Hematopoietic multipotent progenitor cell treated with erythropoietin and hydrocortisone succinate and interleukin-3 and kit ligand, for 8 days (in vitro differentiated cells): ENCODE data around the gene MBNL3.
"Not testable (repeated sequence)": the region's sequence is repeated elsewhere in the genome, so short reads cannot be mapped to it uniquely, and the experiment has no call there.

Experiments used
- DNase-seq: peaks from one replicate; pipeline ENCODE4 v3.0.0-alpha.2; 2015

The MBNL3 gene

DNA sequence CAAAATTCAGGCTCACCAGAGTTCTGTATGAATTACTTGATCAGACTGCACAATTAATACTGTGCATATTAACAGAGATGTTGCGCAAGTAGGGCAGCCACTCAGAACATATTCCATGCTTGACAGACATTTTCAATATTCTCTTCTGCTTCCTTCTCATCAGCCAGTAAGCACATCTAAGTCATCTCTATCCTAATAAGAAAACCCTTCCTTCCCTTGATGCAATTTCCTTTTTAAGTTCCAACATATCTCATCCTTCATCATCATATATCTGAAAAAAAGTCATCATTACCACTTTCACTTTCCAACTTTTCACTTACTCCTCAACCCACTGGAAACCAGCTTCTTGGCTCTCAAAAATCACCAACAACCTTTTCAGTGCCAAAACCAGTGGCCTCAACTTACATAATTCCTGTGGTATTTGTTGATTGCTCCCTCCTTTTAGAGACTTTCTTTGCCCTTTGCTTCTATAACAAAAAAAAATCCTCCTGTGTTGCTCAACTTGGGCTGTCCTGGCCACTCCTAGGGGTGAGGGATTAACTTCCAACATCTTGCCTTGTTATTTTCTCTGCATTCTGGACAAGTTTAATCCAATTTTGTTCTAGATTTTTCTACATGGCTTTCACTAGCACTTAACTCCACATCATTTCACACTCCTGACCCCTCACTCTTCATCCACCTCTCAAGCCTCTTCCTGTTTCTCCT, 14.1 kb downstream of the MBNL3 start:
- no peak for DNase-seq

DNA sequence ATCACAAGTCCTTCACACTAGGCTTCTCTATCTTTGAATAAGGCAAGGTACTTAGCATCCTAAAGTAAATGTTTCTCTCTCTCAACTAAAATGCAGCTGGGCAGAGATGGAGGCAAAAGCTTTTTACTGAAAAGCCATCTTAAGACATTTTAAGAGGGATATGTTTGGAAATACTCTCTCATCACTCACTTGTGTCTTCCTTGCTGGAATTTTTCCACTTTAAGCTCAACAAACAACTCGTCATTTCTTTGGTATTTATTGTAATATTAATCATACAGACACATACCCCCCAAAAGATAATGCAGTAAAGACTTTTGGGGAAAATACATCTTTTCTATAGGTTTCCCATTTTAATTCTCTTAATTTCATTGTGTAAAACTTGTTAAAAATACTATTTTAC, 16.4 kb downstream of the MBNL3 start:
- no peak for DNase-seq

DNA sequence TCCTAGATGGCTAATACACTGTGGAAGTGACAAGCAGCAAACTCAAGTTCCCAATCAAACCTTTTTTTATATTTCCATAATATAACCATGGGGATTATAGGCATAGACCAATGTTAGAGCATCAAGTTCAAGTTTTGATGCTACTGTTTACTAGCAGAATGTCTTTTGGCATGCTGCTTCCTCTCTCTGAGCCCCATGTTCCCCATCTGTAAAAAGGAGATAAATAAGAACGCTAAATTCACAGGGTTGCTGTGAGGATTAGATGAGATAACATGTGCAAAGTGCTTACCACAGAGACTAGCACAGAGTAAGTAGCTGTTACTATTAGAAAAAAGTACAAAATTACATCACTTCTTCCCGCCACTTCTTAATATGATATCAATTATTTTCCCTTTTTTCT, 18.0 kb downstream of the MBNL3 start:
- DNase-seq = peak; percentile 92

DNA sequence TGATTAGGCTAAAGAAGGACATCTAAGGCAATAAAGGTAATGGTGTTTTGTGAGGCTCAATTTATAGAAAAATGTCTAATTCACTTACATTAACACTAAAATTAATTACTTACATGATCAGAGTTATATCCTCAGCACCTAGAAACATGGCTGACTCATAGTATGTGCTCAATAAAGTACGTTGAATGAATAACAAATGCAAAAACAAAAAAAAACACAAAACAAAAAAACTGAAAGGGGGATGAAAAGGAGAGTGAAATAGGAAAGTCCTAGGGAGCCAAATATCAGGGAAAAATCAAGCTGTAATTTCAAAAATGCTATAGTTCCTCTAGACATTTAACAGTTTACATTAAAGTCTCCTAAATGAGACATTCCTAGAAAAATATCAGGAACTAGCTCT, 18.7 kb downstream of the MBNL3 start:
- DNase-seq = no peak

DNA sequence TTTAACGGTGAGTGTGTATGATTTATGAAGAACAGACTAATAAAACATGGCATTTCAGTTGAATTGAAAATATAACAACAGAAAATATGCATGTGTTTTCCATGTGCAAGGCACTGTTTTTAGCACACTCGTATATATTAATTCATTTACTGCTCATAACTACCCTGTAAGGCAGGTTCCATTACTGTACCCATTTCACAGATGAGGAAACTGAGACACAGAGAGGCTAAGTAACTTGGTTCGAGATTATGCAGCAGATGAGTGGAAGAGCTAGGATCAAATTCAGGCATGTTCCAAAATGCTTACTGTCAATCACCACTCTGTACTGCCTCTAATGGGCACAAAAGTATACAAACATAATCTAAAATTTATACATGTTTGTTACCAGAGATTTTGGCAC, 20.4 kb downstream of the MBNL3 start:
- DNase-seq = no peak

DNA sequence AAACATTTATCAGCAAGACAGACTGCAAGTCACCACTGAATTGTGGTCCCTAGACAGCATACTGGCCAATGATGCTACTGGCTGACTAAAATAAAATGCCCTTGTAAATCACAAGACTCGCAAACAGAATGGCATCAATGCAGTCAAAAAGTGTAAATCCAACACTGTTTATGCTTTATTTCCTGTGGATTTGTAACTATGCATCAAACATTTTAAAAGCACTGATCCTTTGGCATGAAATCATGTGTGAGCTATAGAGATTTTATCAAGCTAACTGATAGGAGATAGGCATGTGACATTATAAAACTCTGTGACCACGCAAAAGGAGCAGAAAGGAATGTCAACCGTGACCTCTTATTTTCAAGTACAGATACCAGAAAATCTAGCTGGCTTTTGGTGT, 20.8 kb downstream of the MBNL3 start:
- DNase-seq = no peak

DNA sequence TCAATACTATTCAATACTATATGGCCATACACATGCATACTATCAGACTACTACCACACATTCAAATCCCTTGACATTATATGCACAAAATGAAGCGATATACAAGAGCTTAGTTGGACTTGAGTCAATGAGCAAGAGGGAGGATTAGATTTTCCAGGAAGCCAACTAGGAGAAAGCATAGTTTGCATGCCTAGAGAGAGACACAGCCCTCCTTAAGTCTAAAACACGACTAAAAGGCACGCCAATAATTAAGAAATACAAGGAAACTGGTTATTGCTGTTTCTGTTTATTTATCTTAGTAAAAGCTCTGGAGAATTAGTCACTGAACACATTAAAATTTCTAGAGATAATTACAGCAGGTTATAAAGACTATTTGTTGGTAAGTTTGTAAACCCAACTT, 21.8 kb downstream of the MBNL3 start:
- DNase-seq = no peak

DNA sequence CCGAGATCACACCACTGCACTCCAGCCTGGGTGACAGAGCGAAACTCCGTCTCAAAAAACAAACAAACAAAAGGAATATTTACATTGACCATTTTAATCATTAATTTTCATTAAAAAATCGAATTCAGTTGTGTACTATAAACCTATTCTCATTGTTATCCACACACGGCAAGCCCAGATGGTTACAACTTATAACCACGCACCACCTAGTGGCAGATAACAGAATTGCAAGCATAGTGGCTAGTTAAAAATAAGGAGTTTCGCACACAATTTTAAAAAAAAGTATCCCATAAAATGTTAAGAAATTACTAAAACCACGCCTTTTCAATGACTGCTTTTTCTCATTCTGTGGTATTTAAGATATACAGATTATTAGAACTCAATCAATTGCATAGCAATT, 25.4 kb downstream of the MBNL3 start:
- DNase-seq = peak; percentile 68

DNA sequence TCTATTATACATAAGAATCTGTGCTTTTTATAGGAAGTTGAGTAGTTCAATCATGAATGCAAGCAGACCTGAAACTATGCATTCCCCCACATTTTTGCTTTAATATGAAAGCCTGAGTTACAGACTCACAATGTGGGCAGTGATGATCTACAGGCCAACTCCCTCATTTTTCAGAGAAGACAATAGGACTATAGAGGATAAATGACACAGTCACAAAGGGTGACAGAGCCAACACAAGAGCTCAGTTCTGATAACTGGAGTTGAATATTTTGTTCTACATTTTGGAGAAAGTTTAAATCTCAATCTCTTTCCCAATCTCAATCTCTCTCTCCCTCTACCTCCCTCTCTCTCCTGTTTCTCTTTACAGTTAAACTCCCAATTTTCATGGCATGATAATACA, 27.0 kb downstream of the MBNL3 start:
- DNase-seq = no peak

DNA sequence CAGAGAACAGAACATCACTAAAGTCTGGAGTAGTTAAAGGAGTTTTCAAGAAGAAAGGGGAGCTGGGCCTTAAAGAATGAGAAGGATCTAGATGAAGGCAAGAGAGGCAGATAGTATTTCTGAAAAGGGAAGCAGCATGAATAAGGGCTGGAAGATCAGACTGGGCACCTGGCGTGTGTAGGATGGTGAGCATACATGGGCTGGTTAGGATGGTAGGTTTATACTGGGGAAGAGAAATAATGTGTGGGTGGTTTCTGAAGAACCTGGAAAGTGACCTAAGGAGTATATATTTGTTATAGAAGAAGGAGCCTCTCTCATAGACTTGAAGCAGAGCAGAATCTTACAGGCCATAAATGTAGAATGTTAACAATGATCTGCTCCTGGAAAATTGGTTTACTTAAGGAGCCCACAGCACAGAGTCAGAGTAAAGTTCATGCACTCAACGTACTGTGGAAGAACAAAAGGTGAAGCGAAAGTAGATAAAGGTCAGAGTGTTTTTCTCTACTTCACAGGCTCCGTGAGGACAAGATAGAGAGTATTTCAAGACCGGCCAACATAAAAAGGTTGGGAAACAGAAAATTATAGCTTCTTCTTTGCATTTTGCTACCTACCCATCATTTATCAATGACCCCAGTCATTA, 35.8 kb downstream of the MBNL3 start:
- no peak for DNase-seq

DNA sequence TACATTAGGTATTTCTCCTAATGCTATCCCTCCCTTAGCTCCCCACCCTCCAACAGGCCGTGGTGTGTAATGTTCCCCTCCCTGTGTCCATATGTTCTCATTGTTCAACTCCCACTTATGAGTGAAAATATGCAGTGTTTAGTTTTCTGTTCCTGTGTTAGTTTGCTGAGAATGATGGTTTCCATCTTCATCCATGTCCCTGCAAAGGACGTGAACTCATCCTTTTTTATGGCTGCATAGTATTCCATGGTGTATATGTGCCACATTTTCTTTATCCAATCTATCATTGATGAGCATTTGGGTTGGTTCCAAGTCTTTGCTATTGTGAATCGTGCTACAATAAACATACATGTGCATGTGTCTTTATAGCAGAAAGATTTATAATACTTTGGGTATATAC, 42.9 kb downstream of the MBNL3 start:
- DNase-seq = not testable (repeated sequence)

DNA sequence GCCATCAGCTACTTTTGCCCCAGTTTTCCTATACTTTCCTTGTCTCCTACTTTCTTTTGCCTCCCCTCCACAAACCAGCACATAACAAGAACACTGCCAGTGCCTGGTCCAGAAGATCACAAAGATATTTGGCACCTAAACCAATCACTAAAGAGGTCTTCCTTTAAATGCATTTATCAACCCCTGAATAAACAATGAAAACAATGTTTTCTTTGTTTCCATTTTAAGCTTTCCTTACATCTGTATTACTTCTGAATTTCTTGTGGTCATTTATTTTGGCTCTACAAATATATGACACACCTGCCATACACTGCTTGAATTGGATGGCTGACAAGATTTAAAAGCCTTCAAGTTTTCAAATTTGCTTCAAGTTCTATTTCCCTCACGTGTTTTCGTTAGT, 43.9 kb downstream of the MBNL3 start:
- no peak for DNase-seq

DNA sequence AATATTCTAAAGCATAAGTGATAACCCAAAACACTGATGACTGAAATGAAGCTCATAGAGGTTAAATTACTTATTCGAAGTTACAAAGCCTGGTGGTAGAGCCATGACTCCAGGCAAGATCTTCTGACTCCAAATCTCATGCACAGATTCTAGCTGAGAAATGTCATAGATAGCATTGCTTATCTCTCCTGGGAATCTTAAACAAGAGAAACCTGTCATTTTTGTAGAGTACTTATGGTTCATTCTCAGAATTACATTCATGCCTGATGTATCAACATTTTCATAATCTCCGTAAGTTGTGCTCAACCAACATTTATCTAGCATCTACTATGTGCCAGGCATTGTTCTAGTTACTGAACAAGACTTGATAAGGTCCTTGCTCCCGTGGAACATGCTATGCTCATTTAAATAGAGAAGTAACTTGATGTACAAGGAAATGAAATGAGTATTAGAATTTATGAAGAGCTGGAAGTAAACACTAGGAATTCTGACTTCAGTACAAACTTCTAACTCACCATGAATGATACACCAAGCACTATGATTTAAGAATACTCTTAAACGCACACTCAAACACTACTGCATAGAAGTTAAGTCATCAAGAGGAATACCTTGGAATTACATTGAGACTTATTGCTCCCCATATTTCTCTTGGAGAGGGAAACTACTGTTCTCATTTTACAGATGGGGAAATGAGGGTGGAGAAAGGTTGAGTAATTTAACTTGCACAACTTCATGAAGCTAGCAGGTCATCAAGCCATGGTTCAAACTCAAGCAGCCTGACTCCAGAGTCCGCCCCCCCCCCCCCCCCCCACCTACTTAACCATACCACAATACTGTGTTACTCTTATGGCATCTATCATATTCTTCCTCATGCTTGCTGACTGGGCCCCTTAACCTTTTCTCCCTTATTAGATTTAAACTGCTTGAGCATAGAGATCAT, 45.4 kb downstream of the MBNL3 start:
- DNase-seq = peak; percentile 67

DNA sequence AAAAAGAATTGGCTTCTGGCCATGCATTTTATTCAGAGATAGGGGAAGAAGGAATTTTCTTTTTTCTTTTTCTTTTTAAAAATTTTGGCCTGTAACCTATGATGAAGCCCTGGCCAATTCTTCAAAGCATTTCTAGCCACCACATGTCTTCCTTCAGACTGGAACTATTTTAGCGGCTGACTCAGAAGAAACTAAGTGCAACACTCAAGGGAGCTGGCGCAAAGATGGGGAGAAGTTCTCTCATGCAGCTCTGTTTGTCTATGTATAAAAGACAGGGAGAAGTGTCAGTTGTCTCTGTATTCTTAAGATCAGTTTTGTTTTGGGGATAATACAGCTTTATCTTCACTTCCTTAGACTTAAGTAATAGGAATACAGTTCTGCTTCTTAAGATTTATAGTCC, 46.1 kb downstream of the MBNL3 start:
- peak; percentile 6 for DNase-seq

DNA sequence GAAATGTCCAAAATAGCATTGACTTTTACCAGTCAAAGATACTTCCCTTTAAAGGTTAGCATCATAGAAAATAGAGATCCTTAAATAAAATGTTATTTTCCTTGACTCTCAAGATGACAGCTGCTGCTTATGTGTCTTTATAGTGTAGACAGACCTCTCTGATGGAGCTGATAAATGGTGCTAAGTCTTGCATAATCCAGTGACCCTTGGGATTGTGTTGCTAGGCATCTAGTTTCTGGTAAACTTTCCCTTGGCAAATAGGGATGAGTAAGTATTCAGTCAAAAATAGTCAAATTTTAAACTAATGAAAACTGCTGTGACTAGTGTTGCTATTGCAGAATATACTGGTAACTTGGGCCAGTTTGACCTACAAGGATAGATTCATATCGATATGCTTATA, 53.6 kb downstream of the MBNL3 start:
- DNase-seq = no peak

DNA sequence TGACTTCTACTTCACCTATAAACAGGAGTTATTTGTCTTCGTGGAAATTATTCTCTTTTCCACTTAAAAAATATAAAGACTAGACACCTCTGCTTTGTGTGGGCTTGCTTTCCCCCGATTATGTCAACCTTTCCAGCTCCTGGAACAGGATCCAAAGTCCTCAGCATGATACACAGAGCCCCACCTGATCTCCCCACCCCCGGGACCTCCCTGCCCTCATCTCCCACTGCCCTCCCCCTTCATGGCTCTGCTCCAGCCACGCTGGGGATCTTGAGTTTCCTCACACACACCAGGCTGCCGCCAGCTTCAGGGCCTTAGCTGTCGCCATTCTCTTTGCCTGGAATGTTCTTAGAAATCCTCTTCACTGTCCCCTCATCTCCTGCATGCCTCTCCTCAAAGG, 55.3 kb downstream of the MBNL3 start:
- no peak for DNase-seq

DNA sequence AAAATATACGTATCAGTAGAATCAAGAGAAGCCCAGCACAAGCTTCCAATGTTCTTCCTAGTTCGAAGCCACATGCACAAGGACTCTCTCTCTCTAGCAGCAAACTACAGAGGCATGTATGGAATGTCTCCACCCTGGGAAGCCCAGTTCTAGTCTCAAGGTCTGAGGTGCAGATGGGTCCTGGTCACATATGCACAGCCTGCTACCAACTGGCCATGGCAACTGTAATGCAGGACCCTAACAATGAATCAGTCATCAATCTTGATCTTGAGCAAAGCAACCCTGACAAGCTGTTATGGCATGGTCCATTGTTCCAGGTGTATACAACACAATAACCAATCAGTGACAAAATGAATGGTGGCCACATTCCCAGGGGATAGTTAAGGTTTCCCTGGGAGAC, 55.8 kb downstream of the MBNL3 start:
- DNase-seq = no peak

DNA sequence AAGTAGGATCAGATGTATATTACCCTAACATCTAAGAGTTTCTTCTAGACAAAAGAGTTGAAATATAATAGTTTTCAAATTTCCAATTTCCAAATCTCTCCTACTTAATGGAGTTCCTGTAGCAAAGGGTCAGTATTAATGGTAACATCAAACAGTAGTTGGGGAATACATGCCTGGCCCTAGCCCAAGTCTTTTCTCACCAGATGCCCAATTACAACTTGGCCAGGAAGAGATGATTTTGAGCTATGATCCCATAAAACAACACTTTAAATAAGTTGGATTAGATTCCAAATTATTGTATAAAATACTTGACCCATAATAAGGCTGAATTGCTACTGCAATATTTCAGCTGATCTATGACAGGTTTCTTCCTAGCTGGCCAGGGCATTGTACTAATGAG, 59.9 kb downstream of the MBNL3 start:
- no peak for DNase-seq

DNA sequence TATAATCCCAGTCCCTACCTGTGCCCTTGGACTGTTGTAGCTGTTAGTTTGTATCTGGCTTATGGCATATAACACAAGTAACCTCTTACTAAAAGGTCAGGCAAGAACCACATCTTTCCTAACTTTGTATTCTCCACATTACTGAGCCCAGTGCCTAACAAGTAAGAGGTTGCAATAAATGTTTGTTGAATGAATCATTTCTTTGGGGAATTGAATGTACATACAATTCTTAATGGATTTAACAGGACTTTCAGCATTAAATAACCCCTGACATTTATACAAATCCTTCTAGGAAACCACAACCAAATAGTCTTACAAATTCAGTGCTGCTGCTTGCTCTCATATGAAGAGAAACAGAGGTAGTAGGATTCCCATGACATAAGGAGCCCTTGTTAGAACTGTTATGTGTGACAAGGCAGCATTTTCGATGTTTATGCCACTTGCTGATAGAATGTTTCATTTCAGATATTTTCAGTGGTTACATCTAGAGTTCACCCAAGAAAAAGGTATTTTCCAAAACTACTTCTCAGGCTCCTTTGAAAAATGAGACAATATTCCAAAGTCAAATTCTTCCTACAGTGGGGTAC, 62.0 kb downstream of the MBNL3 start:
- DNase-seq = no peak

DNA sequence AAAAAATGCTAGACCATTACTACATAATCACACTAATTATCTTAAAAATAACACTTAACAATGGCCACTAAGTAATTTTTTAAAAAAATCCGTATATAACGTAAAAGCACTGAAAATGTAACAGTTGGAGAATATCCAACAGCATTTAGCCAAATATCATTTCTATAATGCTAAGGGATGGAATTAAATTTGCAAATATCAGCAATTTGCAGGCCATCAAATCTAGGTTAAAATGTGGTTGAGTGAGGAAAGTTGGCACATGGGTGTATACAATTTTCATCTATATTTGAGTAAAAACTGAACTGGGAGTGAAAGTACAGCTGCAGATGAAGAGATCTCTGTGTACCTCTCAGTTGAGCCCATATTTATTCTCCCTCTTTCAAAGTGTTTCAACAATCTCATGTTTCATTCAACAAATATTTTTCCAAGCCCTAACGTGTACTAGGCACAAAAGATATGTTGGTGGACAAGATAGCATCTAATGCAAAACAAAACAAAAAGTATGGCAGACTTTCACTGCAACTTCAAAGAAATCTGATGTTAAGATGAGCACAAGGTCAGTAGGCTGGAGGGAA, 63.0 kb downstream of the MBNL3 start:
- DNase-seq = no peak

DNA sequence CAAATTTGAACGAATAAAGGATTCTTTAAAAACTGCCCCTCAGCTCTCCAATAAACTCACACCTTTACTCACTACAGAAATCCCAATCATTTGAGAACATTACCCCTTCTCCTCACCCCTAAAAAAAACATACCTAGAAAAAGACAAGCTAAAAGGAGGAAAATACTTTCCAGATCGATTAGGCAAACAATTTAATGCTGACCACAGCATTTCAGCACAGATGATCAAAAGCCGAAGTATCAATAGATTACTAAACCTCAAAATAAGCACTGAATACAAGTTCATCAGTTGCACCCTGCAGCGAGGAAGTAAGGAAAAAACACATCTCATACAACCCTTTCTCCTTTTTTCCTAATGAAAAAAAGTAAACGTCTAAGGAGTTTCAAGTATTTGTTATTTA, 65.5 kb downstream of the MBNL3 start:
- DNase-seq = no peak

DNA sequence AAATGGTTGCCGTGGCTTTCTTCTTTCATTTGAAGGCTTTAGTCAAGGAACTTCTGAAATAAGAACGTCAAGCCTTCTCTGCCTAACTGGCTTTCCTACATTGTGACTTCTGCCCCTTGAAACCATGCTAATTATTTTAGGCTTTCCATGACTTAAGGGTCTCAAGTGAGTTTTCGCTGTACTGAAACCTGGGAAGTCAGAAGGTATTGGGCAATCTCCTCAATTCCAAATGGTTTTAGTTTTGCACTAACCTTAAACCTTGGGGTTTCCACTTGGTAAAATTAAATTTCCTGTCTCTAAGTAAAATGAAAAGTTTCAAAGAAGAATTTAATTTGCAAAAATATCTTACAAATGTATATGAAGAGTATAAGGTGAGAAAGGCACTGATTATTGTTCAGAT, 73.8 kb downstream of the MBNL3 start:
- no peak for DNase-seq

DNA sequence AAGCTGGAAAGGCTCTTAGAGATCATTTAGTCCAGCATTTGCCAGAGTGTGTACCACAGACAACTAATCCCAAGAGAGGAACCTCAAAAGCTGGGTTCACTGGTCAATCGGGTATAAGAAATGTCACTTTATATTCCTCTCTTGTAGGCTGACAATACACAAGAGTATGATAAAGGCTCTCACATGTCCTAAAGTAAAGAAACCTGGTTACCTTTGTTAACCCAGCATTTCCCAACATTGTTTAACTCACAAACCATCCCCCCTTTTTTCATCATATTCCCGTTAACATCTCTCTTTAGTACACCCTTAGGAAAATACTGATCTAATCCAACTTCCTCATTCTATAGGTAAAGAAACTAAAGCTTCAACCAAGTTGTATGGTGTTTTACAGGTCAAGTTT, 74.4 kb downstream of the MBNL3 start:
- DNase-seq = no peak
